Stimulated activated CD4-positive, alpha-beta T cell treated with anti-CD3 and anti-CD28 coated beads, TNF-alpha, amount 100 ng/mL, for 24 hours (primary cell): ENCODE data around the gene RXRA.

ENCODE experiments used
- DNase-seq, 3 experiments: peaks; one replicate each; pipeline ENCODE4 v3.0.0-alpha.2; 2020; ENCODE audit warnings: low read depth in 3 of 3

RXRA gene

DNA sequence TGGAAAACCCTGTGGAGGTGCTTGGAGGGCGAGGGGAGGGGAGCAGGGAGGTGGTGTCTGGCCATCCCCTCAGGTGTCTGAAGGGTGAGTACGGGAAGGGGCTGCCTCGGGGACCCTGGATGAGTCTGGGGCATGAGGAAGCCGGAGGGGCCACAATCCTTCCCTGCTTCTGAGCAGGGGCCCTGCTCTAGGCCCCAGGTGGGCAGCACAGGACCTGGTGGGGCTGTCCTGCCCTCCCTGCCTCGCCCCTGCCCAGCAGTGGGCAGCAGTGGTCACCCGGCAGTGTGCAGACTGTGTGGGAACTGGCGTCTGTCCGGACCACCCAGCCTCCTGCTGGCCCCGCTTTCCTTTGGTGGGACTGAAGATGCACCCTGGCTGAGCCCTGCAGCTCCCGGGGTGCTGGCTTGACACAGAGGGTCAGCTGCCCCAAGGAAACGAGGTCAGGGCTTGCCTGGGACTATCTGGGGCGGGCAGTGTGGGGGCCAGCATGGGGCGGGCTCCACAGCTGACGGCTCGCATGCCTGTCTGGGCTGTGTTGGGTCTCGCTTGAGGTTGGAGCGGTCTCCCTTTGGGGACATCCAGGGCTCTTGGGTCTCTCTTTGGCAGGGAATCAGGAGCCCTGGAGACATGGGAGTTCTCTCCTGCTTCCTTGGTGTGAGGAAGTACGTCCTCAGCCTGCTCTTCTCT lies 26.1 kb downstream of the RXRA start:
- no peak for DNase-seq

DNA sequence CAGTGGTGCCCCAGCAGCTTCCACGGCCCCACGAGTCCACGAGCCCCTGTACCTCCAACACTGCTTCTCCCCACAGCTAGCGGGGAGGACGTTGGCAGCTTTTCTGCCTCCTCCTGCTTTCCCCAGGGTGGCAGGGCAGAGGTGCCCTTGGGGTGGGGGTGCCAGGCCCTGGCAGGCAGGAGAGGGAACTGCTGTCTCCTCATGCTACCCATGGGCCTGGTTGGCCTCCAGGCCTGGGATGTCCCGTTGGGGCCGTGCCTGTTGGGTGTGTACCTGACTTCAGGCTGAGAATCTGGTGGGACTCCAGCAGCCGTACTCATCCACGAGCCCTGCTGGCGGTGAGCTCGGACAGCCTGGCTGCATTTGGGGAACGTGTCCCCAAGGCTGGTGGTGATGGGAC lies 27.3 kb downstream of the RXRA start:
- DNase-seq: no peak

DNA sequence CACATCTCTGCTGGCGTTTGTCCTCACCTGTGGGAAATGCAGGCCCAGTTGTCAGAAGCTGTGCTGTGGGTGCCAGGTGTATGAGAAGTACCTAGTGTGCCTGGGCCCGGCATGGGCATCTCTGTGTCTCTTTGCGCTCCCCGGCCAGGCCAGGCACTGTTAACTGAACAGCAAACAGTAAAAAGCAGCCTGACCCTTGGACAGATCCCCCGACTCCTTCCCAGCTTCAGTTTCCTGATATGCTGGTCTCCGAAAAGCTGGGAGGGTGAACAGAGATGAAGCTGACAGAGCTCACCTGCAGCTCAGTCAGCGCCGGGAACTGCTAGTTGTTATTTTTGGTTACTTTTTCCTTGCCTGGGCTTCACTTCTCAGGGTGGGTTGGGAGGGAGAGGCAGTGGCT lies 28.9 kb downstream of the RXRA start:
- DNase-seq: no peak

DNA sequence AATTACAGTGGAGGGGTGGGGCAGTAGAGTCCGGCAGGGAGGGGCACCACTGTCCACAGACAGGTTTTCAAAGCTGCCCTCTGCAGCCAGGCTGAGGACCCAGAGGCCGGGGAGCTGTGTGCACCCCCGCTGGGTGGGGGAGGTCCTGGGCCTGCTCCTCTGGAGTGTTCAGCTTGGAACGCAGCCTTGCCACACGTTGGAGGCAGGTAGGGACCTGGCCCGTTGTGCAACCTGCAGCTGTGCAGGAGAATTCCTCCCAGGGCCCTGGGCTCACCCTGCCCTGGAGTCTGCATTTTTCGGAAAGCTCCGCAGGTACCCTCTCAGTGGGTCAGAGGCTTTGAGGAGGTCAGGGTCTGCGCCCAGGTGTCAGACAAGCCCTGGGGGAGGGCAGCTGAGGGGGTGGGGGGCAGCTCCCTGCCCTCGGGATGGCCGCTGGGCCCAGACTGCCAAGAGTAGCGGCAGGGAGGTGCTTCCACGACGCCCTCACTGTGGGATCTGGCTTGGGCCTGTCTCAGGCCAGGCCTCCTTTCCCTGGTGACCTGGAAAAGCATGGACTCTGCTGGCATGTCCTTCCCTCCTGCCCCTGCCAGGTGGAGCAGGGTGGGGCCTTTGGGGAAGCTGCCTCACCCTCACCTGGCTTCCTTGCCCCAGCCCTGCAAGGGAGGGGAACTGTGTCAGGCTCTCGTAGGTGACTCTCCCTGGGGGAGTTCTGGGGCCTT lies 29.5 kb downstream of the RXRA start:
- no peak for DNase-seq

DNA sequence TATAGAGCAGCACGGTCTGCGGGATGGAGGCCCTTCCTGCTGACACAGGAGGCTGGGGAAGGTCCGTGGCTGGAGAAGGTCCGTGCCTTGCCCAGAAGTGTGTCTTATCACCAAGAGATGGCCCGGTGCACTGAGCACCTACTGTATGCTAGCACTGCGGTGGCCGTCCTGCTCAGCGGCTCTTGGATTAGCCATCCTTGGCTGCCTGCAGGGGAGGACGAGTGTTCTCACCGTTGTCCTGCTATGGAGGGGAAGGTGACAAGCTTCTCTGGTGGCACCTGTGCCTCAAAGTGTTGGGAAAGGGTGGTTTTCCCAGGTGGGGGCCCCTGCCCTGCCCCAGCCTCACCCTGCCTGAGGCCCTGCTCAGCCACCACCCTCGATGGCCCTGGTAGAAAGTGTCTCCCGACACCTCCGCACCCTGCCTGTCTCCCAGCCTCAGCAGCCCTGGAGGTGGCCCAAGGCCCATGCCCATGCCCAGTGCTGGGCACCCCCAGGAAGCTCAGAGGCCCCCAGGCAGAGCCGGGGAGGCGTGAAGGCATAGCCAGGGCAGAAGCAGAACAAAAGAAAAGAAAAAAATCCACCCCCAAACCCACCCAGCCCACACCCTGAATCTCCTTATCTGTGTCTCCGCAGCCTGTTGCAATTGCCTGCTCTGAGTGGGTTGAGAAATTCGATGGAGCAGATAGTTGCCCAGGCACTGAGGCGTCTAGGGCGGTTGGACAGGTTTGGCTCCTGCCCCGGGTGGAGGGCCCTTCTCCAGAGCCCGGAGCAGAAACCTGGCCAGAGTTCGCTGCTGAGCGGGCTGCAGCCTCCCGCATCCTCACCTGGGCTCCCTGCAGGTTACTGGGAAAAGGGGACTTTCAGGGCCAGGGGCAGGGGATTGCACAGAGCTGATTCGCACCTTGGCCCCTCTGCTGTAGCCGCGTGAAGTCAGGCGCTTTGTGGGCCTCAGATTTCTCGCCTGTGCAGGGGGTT lies 30.5 kb downstream of the RXRA start:
- no peak for DNase-seq

DNA sequence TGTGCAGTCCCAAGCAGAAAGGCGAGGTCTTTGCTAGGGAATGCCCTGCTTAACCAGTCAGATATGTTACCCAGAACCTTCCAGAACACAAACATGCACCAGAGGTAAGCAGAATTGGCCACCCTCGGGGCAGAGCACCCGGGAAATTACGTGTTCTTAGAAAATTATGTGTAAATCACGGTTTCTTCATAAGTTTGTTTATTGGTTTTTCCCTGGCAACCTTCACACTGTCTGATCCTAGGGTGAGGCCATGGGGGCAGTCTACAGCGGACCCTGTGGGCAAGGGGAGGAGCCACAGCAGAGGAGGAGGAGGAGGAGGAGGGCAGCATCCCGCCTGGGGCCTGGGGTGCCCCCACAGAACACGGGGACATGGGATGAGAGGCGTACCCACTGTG lies 31.4 kb downstream of the RXRA start:
- no peak for DNase-seq

DNA sequence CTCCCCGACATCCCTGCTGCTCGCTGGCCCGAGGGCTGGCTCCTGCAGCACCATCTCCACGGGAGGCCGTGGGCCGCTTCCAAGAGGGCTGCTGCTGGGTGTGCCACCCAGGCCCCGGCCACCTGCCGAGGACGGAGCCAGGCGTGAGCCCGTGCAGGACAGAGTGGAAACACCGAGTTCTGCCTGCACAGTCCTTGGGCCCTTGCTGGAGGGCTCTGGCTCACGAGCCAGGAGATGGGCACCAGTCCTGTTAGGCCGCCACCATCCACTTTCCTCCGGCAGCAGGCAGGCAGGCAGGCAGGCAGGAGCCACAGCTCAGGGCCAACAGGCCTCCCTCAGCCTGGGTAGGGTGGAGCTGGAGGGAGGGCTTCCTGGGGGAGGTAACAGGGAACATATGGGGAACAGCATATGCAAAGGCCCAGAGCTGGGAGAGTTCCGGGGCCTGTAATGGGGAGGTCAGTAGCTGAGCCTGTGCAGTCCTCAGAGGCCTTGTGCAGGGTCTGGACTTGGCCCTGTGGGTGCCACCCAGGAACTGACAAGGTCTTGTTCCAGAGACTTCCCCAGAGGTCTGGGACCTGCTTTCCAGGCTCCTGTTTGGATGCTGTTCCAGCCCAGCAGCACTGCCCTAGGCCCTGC lies 31.9 kb downstream of the RXRA start:
- no peak for DNase-seq

DNA sequence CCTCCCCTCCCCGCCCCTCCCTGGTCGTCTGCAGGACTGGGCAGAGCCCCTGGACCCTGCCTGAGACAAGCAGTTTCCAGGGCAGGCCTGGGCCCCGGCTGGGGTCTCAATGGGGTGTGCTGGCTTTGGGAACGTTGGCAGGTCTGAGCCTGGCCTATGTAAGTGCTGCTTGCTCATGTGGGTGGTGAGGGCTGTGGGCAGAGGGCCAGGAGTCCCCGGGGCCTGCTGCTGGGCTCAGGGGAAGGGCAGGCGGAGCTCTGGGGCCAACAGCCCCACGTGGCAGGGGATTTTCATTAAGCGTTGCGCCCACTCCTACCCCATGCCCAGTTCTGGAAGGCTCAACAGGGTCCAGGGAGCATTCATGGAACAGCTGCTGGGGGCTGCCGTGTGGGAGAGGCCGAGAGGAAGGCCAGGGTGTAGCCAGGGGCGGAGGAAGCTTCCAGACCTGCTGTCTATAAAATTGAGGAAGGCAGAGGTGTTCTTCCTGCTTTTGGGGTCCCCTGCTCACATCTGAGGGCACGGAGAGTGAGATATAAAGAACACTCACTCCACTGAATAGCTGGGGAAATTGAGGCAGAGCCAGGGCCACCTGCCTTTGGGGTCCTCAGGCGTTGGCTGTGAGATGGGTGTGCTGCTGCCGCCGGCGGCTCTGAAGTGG lies 32.5 kb downstream of the RXRA start:
- DNase-seq: no peak

DNA sequence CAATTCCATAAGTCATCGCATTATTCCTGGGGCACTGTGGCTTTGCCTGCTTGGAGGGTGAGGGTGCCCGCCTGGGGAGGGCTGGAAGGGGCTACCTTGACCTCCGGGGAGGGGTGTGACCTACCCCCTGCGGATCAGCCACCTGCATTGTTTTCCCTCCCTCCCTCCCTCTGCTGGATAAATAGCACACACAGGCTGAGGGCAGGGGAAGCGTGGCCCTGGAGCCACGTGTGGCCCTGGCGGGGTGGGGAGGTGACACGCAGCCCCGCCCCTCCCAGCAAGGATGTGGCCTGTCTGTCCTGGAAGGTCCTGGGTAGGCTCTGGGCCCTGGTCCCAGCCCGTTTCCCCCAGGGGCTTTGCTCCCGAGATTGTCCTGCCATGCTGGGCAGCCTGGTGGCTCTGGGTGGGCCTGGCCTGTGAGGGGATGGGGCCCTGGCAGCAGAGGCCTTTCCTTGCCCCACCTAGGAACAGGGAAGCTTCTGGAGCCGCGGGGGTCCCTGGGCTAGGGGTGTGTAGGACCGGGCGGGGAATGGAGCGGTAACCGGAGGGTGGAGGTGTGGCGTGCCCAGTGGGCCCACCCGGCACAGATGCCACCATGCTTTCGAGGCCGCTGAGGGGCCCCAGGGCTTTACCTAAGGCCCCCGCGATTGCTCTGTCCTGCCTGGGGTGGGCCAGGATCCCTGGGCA lies 33.4 kb downstream of the RXRA start:
- no peak for DNase-seq

DNA sequence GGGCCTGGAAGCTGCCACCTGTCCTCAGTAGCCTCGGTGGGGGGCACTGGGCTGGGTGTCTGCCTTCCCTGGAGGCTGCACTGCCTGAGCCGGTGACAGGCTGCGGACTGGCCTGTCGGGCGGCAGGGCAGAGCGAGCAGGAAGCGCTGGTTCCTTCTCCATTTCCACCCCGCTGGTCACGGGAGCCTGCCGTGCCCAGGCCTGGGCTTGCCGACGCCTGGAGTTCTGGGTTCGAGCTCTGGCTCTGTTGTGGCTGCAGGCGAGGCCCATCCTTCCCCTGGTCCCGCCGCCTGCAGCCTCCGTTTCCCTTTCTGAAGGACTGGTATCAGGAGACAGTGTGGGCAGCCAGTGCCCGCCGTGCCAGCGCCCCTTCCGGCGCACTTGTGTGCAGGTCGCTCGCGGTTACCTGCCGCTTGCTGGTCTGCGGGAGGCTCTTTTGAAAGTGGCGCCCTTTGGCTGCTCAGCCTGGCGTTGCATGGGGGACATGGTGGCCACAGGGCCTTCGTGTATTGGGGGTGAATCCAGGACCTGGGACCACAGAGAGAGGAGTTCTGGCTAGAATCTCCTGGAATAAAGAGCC lies 34.0 kb downstream of the RXRA start:
- no peak for DNase-seq

DNA sequence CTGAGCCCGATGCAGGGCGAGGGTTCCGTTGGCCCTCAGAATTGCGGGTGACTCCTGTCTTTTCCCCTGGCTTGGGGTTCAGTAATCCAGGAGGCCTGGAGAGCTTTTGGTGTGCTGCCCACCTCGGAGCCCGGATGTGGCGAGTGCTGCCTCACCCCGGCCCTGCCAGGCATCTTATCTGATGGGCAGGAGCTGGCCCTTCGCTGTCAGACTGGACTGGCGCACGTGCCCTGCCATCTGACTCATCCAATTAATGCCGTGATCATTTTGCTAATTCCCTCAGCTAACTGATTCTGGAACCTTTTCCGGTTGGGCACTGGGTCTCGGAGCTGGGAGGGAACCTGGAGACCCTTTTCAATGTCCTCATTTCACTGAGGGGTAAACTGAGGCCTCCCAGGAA lies 34.6 kb downstream of the RXRA start:
- DNase-seq: no peak

DNA sequence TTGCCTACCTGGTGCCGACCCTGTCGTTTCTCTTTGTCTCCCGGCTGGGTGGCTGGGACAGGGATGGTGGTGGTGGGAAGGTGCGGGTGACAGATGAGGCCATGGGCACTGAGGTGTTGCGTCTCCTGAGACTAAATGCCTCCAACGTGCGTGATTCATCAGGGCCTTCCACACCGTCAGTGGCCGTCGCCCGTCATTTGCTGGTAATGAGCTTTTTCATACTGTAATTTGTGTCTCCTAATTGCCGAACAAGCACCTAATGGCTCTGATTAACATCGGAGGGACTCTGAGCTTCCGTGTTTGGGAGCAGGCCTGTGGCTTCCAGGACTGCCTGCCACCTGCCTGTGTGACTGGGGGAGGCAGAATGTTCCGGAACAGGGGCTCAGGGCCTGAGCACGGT lies 35.2 kb downstream of the RXRA start:
- no peak for DNase-seq

DNA sequence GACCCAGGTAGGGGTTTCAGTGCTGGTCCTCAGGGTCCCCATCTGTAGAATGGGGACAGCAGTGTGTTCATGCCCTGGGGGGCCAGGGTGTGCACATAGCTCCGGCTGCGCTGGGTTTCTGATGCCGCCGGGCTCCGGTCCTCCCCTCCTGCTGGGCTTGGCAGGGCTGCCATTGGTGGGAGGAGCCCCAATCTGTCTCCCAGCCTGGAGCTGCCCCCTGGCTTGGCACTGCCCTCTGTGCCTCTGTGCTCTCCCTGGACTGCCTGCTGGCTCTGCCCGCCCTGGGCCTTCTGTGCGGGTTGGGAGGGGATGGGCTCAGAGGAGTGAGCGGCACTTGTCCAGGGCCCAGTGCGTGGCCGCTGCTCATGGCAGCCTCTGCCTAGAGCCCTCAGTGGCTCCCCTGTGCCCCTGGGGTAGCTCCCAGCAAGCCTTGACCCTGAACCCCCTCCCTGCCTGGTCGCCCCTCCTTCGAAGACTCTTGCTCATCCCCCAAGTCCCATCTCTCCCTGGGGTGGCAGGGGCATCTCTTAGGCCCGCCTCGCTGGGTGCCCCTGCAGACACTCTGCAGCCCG lies 35.7 kb downstream of the RXRA start:
- DNase-seq: no peak

DNA sequence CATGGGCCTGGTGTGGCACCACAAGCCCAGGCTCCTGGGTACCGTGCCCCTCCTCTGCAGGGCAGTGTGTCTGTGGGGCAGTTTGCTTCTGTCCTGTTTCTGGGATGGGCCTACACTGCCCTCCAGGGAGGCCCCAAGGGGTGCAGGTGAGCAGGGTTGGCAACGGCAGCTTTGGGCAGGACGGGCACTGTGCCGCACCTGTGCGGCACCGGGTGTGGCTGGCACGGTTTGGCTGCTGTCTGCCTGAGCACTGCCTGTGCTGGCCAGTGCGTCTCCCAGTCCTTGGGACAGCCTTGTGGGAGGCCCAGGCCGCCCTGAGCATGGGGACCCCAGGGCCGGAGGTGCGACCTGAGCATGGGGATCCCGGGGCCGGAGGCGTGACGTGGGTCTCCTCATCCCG lies 37.2 kb downstream of the RXRA start:
- no peak for DNase-seq

DNA sequence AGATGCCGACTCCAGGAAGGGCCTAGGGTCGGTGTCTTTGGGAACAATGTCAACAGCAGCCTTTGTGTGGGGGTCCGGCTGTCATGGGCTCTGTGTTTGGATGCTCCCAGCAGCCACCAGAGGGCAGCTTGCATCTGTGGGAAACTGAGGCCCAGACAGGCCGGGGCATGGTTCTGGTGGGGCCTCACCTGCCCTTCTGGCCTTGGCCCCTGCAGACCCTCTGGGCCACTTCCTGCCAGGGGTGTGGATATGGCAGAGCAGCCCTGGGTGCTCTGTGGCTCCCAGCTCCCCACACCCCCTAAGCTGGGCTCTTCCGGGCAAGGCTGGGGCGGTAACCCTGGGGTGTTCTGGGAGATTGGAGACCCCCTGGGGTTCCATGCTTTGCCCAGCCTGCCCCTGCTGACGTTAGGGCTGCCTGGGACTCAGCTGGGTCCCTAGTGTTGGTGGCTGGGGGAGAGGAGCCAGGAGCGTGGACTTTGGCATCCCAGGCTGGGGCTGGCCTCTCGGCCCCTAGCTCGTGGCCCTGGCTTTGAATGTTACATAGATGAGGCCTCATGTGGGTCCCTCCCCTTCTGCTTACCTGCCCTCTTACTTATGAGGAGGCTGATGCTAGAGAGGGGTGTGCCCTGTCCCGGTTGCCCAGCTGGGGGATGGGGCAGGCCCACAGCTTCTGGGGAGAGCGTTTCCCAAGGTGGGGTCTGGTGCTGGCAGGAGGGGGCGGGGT lies 38.3 kb downstream of the RXRA start:
- DNase-seq: peak in 1 of 3 experiments; percentile 9

DNA sequence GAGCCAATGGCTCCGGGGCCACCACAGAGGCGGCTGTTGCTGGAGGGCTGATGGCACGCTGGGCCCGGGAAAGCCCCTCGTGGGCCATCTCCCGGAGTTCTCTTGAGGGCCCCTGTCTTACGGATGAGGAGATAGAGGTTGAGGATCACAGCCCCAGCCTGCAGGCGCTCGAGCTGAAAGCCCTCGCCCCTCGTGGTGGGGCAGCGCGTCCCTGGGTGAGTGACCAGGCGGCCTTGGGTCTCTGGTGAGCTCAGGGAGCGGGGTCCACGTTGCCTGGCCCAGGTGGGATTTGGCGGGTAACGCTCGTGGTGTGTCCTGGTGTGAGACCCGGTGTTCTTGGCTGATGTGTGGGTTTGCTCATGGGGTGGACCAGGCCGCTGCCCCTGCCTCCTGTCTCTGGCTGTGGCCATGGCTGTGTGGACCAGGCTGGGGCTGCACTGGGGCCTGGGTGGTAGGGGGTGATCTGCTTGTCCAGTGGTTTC lies 38.9 kb downstream of the RXRA start:
- DNase-seq: no peak

DNA sequence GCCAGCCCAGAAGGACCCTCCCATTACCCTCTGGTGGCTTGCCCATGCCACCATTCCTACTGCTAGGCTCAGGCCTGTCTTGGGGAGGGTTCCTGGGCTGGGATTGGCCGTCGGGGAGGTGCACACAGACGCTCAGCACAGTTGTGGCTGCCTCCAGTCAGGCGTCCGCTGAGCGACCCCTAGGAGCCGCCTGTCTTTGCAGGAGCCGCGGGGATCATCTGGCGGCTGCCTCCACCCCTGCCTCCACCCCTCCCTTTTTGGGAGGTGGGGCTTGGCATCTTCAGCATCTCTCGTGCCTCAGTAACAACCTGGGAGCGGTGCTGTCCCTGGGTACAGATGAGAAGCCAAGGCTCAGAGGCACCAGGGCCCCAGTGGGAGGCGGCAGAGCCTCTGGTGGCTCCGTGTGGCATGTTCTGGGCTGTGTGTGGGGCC lies 39.6 kb downstream of the RXRA start:
- no peak for DNase-seq

DNA sequence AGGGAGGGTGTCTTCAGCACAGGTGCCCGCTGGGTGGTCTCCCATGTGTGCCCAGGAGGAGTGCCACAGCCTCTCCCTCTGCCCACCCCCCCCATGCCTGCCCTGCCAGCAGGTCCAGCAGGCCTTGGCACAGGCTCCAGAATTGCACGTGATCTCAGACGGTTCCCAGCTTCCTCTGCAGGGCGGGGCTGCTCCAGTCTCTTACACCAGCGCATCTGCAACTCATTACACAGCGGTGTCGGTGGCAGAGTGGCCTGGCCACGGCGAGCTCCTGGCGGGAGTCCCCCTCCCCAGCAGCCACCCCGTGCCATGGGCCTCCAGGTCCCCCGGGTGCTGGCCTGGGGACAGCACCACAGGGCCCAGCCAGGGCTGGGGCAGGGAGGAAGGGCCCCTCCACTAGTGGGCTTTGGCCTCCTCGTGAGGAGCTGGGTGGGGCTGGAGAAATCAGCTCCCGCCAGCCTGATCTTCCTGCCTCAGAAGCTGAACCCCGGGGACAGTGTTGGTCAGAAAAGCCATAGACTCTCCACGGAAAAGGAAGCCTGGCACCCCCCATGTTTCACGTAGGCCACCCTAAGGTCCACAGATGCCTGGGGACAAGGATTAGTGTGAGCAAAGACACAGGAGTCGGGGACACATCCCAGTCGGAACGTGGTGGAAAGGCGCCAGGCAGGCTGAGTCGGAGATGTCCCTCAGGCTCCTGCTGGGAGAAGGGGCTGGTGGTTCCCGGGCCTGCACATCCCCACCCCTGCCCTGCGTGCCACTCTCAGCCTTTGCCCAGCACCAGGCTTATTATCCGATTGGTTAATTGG lies 40.2 kb downstream of the RXRA start:
- no peak for DNase-seq
